H9 (cell line): Measurements from ENCODE around the gene STX7. TPM values are rescaled to one million over a fixed set of nuclear protein-coding genes. Genes with fewer than 3 reads are reported as not detected.

ENCODE experiments used
- DNase-seq: peaks from one replicate; pipeline ENCODE4 v3.0.0-alpha.2; 2017
- H2AFZ ChIP-seq: one replicate; pipeline ENCODE4 v1.6.1; 2013; ENCODE audit warnings: mild to moderate bottlenecking, low read length, control low read depth, moderate library complexity
- H2AK5ac ChIP-seq: 2 replicates; pipeline ENCODE4 v1.6.1; 2013; ENCODE audit warnings: low read length, control low read depth, mixed read lengths; ENCODE audit not compliant: insufficient read length
- H2BK120ac ChIP-seq: one replicate; pipeline ENCODE4 v1.6.1; 2013; ENCODE audit warnings: low read depth, mild to moderate bottlenecking, low read length, control low read depth, inconsistent platforms; ENCODE audit not compliant: poor library complexity, severe bottlenecking
- H2BK12ac ChIP-seq: 2 replicates; pipeline ENCODE4 v1.6.1; 2013; ENCODE audit warnings: low read length, control low read depth, mixed read lengths, low read depth; ENCODE audit not compliant: insufficient read length
- H2BK15ac ChIP-seq: 2 replicates; pipeline ENCODE4 v1.6.1; 2013; ENCODE audit warnings: low read depth, low read length, control low read depth
- H2BK20ac ChIP-seq: one replicate; pipeline ENCODE4 v1.6.1; 2013; ENCODE audit warnings: low read depth, mild to moderate bottlenecking, low read length, control low read depth, inconsistent platforms; ENCODE audit not compliant: poor library complexity, severe bottlenecking
- H2BK5ac ChIP-seq: 2 replicates; pipeline ENCODE4 v1.6.1; 2013; ENCODE audit warnings: low read length, control low read depth, mixed read lengths; ENCODE audit not compliant: insufficient read length
- H3K14ac ChIP-seq: 2 replicates; pipeline ENCODE4 v1.6.1; 2013; ENCODE audit warnings: low read length, control low read depth; ENCODE audit not compliant: insufficient read depth
- H3K18ac ChIP-seq: 2 replicates; pipeline ENCODE4 v1.6.1; 2013; ENCODE audit warnings: low read depth, mild to moderate bottlenecking, mixed read lengths, low read length, control low read depth; ENCODE audit not compliant: insufficient read length
- H3K23ac ChIP-seq: 2 replicates; pipeline ENCODE4 v1.6.1; 2013; ENCODE audit warnings: low read length, control low read depth, mixed read lengths, low read depth; ENCODE audit not compliant: insufficient read length
- H3K23me2 ChIP-seq: 2 replicates; pipeline ENCODE4 v1.6.1; 2013; ENCODE audit warnings: low read depth, mild to moderate bottlenecking, mixed read lengths, low read length, control low read depth; ENCODE audit not compliant: insufficient read length, poor library complexity, severe bottlenecking
- H3K27ac ChIP-seq: 2 replicates; pipeline ENCODE4 v1.5.1; 2013; ENCODE audit warnings: low read length, control low read depth, mixed read lengths, low read depth; ENCODE audit not compliant: insufficient read length
- H3K27me3 ChIP-seq: 2 replicates; pipeline ENCODE4 v1.6.1; 2013; ENCODE audit warnings: low read length, control low read depth, inconsistent platforms; ENCODE audit not compliant: insufficient read depth
- H3K4ac ChIP-seq: 2 replicates; pipeline ENCODE4 v1.6.1; 2013; ENCODE audit warnings: low read depth, mild to moderate bottlenecking, control low read depth, inconsistent platforms, low read length, moderate library complexity
- H3K4me1 ChIP-seq: 2 replicates; pipeline ENCODE4 v1.6.1; 2013; ENCODE audit warnings: low read length, control low read depth, inconsistent platforms; ENCODE audit not compliant: insufficient read depth
- H3K4me2 ChIP-seq: 2 replicates; pipeline ENCODE4 v1.6.1; 2013; ENCODE audit warnings: low read length, control low read depth, mixed read lengths; ENCODE audit not compliant: insufficient read length, insufficient read depth
- H3K56ac ChIP-seq: 2 replicates; pipeline ENCODE4 v1.6.1; 2013; ENCODE audit warnings: low read depth, mild to moderate bottlenecking, mixed read lengths, low read length, control low read depth; ENCODE audit not compliant: insufficient read length
- H3K79me1 ChIP-seq: 2 replicates; pipeline ENCODE4 v1.6.1; 2013; ENCODE audit warnings: low read depth, mild to moderate bottlenecking, moderate library complexity, low read length, control low read depth, inconsistent platforms; ENCODE audit not compliant: insufficient read depth, poor library complexity, severe bottlenecking
- H3K79me2 ChIP-seq: 2 replicates; pipeline ENCODE4 v1.6.1; 2013; ENCODE audit warnings: low read length, control low read depth, inconsistent platforms; ENCODE audit not compliant: insufficient read depth
- H3K9ac ChIP-seq: 2 replicates; pipeline ENCODE4 v1.6.1; 2013; ENCODE audit warnings: low read length, control low read depth, mixed read lengths; ENCODE audit not compliant: insufficient read length; ENCODE audit errors: extremely low read depth
- H3K9me3 ChIP-seq: one replicate; pipeline ENCODE4 v1.6.1; 2013; ENCODE audit warnings: low read depth, low read length, inconsistent platforms; ENCODE audit not compliant: control insufficient read depth
- H3T11ph ChIP-seq: one replicate; pipeline ENCODE4 v1.6.1; 2013; ENCODE audit warnings: mild to moderate bottlenecking, low read length, control low read depth, inconsistent platforms
- H4K20me1 ChIP-seq: one replicate; pipeline ENCODE4 v1.6.1; 2013; ENCODE audit not compliant: control insufficient read depth, insufficient read length, insufficient read depth
- H4K5ac ChIP-seq: 2 replicates; pipeline ENCODE4 v1.6.1; 2013; ENCODE audit warnings: low read depth, mild to moderate bottlenecking, mixed read lengths, low read length, control low read depth; ENCODE audit not compliant: insufficient read length
- H4K8ac ChIP-seq: replicated peaks from 2 replicates; pipeline ENCODE4 v1.6.1; 2013; ENCODE audit warnings: low read length, control low read depth, mixed read lengths, low read depth; ENCODE audit not compliant: insufficient read length
- H4K91ac ChIP-seq: 2 replicates; pipeline ENCODE4 v1.6.1; 2013; ENCODE audit warnings: low read depth, mild to moderate bottlenecking, moderate library complexity, mixed read lengths, low read length, control low read depth; ENCODE audit not compliant: insufficient read length
- H3K27ac Mint-ChIP-seq, 3 experiments: 2 replicates in 2 of 3; 3 replicates in 1 of 3; pipeline ENCODE4 v1.8.0; 2020 to 2021; ENCODE audit warnings: mixed read lengths in 3 of 3, mild to moderate bottlenecking in 1 of 3, moderate library complexity in 1 of 3
- H3K27me3 Mint-ChIP-seq: 2 replicates; pipeline ENCODE4 v1.8.0; 2021; ENCODE audit warnings: low read depth, mild to moderate bottlenecking, moderate library complexity, mixed read lengths
- H3K36me3 Mint-ChIP-seq, 3 experiments: 2 replicates in 2 of 3; 3 replicates in 1 of 3; pipeline ENCODE4 v1.8.0; 2020 to 2021; ENCODE audit warnings: low read depth in 3 of 3, mixed read lengths in 3 of 3; ENCODE audit not compliant: insufficient read depth in 1 of 3
- H3K4me1 Mint-ChIP-seq, 2 experiments: 2 replicates each; pipeline ENCODE4 v1.8.0; 2020; ENCODE audit warnings: mixed read lengths in 2 of 2
- H3K4me3 Mint-ChIP-seq, 2 experiments: 2 replicates in 1 of 2; 3 replicates in 1 of 2; pipeline ENCODE4 v1.8.0; 2020 to 2021; ENCODE audit warnings: mild to moderate bottlenecking in 2 of 2, mixed read lengths in 2 of 2, moderate library complexity in 1 of 2
- H3K9me3 Mint-ChIP-seq, 2 experiments: 2 replicates in 1 of 2; 3 replicates in 1 of 2; pipeline ENCODE4 v1.8.0; 2020; ENCODE audit warnings: mild to moderate bottlenecking in 2 of 2, mixed read lengths in 2 of 2, moderate library complexity in 1 of 2
- CTCF ChIP-seq: fragments of 200-600 bp; sonication (generic); conservative IDR thresholded peaks from 3 replicates; pipeline ENCODE4 v1.8.0; 2021; ENCODE audit warnings: antibody characterized with exemption, mild to moderate bottlenecking
- WGBS: extraction: QIAGEN DNeasy Blood & Tissue Kit; methylation state at CpG from one replicate; pipeline ENCODE4 v1.1.7; 2013; ENCODE audit warnings: missing lambda C conversion rate, low lambda C conversion rate, mixed read lengths; ENCODE audit not compliant: insufficient read length; ENCODE audit errors: extremely low coverage; 5-methylcytosine and 5-hydroxymethylcytosine counted together
- total RNA-seq: library from RNA; stranded (reverse); gene quantifications from 2 replicates; pipeline ENCODE4 v1.2.1, GENCODE V29; 2021

Gene STX7
- total RNA-seq, 1 experiment from 2014 or later = 30.0 TPM

DNA sequence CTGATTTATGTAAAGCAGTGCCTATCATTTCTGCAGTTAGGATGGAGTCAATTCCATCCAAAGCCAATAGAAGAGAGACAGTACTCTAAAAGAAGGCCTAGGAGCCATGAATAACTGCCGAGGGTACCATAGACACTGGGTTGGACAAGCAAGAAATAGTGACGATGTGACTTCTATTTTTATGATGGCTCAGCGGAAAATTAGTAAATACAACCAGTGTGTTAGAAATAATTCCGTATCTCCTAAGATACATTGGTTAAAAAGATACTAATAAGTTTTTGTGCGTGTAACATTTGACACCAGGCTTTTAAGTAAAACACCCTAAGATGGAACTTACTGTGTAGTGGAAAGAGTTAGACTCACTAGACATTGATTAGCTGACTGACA lies 66.1 kb downstream of the STX7 start:
- Histone ChIP-seq H2BK5ac (no peak overlapping the region), H3K4me2 (no peak overlapping the region), H3K23me2 (no peaks in the 10 kb centered on the region), H2AK5ac (no peak overlapping the region), H3K56ac (no peak overlapping the region), H3K27me3 (no peaks in the 10 kb centered on the region), H4K8ac (no peak overlapping the region), H3K9me3 (no peaks in the 10 kb centered on the region), H3K27ac (no peak overlapping the region), H3T11ph (no peak overlapping the region), H3K79me1 (no peaks in the 10 kb centered on the region), H2BK12ac (no peak overlapping the region), H4K91ac (no peak overlapping the region), H2BK15ac (no peak overlapping the region), H2BK120ac (no peak overlapping the region), H3K79me2 (no peaks in the 10 kb centered on the region), H4K20me1 (no peaks in the 10 kb centered on the region), H3K4ac (no peak overlapping the region), H3K4me1 (no peaks in the 10 kb centered on the region; the same call in 1 of the 2 replicates), H2BK20ac (no peak overlapping the region), H3K14ac (no peak overlapping the region), H3K23ac (no peak overlapping the region), H3K18ac (no peak overlapping the region), H3K9ac (no peak overlapping the region), H2AFZ (no peak overlapping the region), H4K5ac (no peak overlapping the region)
- Mint-ChIP-seq H3K9me3 (peaks cover 10 to 17% of the 10 kb centered on the region in 2 experiments), H3K4me1 (peaks cover 14 to 18% of the 10 kb centered on the region in 2 experiments), H3K27ac (no peak overlapping the region), H3K4me3 (no peak overlapping the region), H3K27me3 (no peaks in the 10 kb centered on the region), H3K36me3 (peaks cover 2 to 9% (median 2%) of the 10 kb centered on the region in 3 experiments; a peak in 6 of 7 replicates)
- DNase-seq = no peak
- no CpG with 5 or more reads among the region's 5 CpGs for WGBS
- TF ChIP-seq CTCF = no peak
